Trophoblast cell (in vitro differentiated cells and primary cell): ENCODE data around the gene NDP. TPM values are rescaled to one million over a fixed set of nuclear protein-coding genes. Genes with fewer than 3 reads are reported as not detected.
A peak's percentile ranks its signal among the peaks of the same experiment; 100 is the strongest.

ENCODE experiments used
- DNase-seq, 2 donors: peaks; one replicate each; pipeline ENCODE4 v3.0.0-alpha.2; 2016
- H2AFZ ChIP-seq: 2 replicates; pipeline ENCODE4 v1.6.1; 2013; ENCODE audit warnings: low read length, moderate library complexity, mild to moderate bottlenecking; ENCODE audit not compliant: insufficient read depth, poor library complexity
- H2AK5ac ChIP-seq: 2 replicates; pipeline ENCODE4 v1.6.1; 2013; ENCODE audit warnings: mild to moderate bottlenecking, low read length
- H2BK120ac ChIP-seq: 2 replicates; pipeline ENCODE4 v1.6.1; 2013; ENCODE audit warnings: low read length, mild to moderate bottlenecking, moderate library complexity; ENCODE audit not compliant: insufficient read depth, poor library complexity
- H2BK12ac ChIP-seq: 2 replicates; pipeline ENCODE4 v1.6.1; 2013; ENCODE audit warnings: mild to moderate bottlenecking, low read length, moderate library complexity
- H2BK5ac ChIP-seq: 2 replicates; pipeline ENCODE4 v1.6.1; 2013; ENCODE audit warnings: low read length, low read depth, moderate library complexity, mild to moderate bottlenecking; ENCODE audit not compliant: poor library complexity
- H3K14ac ChIP-seq: 2 replicates; pipeline ENCODE4 v1.6.1; 2013; ENCODE audit warnings: mild to moderate bottlenecking, low read length
- H3K18ac ChIP-seq: 2 replicates; pipeline ENCODE4 v1.6.1; 2013; ENCODE audit warnings: mild to moderate bottlenecking, low read length
- H3K23ac ChIP-seq: 2 replicates; pipeline ENCODE4 v1.6.1; 2013; ENCODE audit warnings: low read length
- H3K27ac ChIP-seq: 2 replicates; pipeline ENCODE4 v1.5.1; 2013; ENCODE audit warnings: low read depth, mild to moderate bottlenecking, inconsistent platforms, low read length, moderate library complexity
- H3K27me3 ChIP-seq: 2 replicates; pipeline ENCODE4 v1.6.1; 2013; ENCODE audit warnings: inconsistent platforms, mild to moderate bottlenecking, low read length, moderate library complexity; ENCODE audit not compliant: insufficient read depth
- H3K36me3 ChIP-seq, 2 experiments: 1 replicate in 1 of 2; 2 replicates in 1 of 2; pipeline ENCODE4 v1.6.1; 2013; ENCODE audit warnings: low read length in 2 of 2, mild to moderate bottlenecking in 2 of 2, moderate library complexity in 1 of 2; ENCODE audit not compliant: insufficient read depth in 2 of 2, control insufficient read depth in 1 of 2
- H3K4ac ChIP-seq: 2 replicates; pipeline ENCODE4 v1.6.1; 2013; ENCODE audit warnings: low read depth, mild to moderate bottlenecking, low read length, moderate library complexity
- H3K4me1 ChIP-seq, 2 experiments: 1 replicate in 1 of 2; 2 replicates in 1 of 2; pipeline ENCODE4 v1.6.1; 2013; ENCODE audit warnings: low read length in 2 of 2, mild to moderate bottlenecking in 2 of 2, moderate library complexity in 1 of 2; ENCODE audit not compliant: insufficient read depth in 2 of 2, control insufficient read depth in 1 of 2
- H3K4me2 ChIP-seq: 2 replicates; pipeline ENCODE4 v1.6.1; 2013; ENCODE audit warnings: inconsistent platforms, mild to moderate bottlenecking, low read length, moderate library complexity
- H3K4me3 ChIP-seq: 2 replicates; pipeline ENCODE4 v1.5.1; 2013; ENCODE audit warnings: mild to moderate bottlenecking, low read depth, low read length, inconsistent platforms
- H3K79me1 ChIP-seq: one replicate; pipeline ENCODE4 v1.6.1; 2013; ENCODE audit warnings: low read length
- H3K79me2 ChIP-seq: 2 replicates; pipeline ENCODE4 v1.6.1; 2013; ENCODE audit warnings: low read length, mild to moderate bottlenecking; ENCODE audit not compliant: control insufficient read depth, insufficient read depth, poor library complexity
- H3K9ac ChIP-seq: 2 replicates; pipeline ENCODE4 v1.6.1; 2013; ENCODE audit warnings: mild to moderate bottlenecking, low read length
- H3K9me3 ChIP-seq: 2 replicates; pipeline ENCODE4 v1.6.1; 2013; ENCODE audit warnings: low read depth, mild to moderate bottlenecking, control low read depth, inconsistent platforms, low read length; ENCODE audit not compliant: insufficient read depth
- H4K12ac ChIP-seq: 2 replicates; pipeline ENCODE4 v1.6.1; 2013; ENCODE audit warnings: low read depth, mild to moderate bottlenecking, low read length, moderate library complexity
- H4K8ac ChIP-seq: 2 replicates; pipeline ENCODE4 v1.6.1; 2013; ENCODE audit warnings: low read depth, mild to moderate bottlenecking, low read length, moderate library complexity
- H4K91ac ChIP-seq: one replicate; pipeline ENCODE4 v1.6.1; 2013; ENCODE audit warnings: low read depth, mild to moderate bottlenecking, low read length, moderate library complexity
- WGBS: extraction: QIAGEN DNeasy Blood & Tissue Kit; methylation state at CpG from one replicate; pipeline ENCODE4 v1.1.7; 2013; ENCODE audit warnings: missing lambda C conversion rate; ENCODE audit not compliant: insufficient read length, insufficient coverage; ENCODE audit errors: extremely low coverage; 5-methylcytosine and 5-hydroxymethylcytosine counted together
- polyA plus RNA-seq: library from polyadenylated mRNA; stranded (reverse); fragments of 200-250 nt; gene quantifications from 2 replicates; pipeline ENCODE4 v1.2.3, GENCODE V29; 2013

NDP gene, protein sequence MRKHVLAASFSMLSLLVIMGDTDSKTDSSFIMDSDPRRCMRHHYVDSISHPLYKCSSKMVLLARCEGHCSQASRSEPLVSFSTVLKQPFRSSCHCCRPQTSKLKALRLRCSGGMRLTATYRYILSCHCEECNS
- 0.41 and 0.53 TPM in 2 replicates for polyA plus RNA-seq

DNA sequence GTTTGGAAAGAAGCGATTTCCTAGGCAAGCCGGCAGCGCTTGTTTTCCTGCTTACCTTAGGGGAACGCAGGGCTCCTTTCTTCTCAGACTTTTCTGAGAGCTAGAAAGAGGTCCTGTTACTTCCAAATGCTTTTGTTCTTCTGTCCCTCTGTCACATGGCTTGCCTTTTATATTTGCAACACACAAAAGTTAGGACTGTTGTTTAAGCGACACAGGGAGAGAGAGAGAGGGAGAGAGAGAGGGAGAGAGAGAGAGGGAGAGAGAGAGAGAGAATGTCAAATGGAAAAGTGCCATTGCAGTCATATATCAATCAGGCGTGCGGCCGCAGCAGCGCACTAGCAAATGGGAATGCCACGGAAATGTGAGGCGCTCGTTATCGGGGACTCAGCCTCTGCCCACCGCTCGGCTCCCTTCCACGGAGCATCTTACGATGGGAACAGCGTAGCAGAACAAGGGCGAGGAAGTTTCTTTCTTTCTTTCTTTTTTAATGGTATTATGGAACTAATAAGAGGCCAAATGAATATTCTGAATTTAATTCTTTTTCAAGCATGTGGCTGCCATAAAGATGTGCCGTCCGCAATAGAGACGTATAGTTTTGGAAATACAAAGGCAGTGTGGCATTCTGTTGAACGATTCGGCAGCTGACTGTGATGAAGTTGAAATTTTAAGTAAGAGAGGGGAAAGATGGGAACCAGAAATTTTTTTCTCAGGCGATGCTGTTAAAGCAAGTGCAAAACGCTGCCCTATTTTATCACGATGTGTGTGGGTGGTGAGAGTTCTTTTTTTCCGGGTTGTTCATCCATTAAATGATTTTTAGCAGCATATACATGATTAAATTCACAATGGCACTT is at the start of gene NDP:
NDP (minus strand) TSS at position 142 of the 851 bp plus-strand sequence. CDS start 14,745 bp downstream, outside the sequence.
- no peak within 1 kb of the TSS for H3K18ac ChIP-seq
- peak within 1 kb of the TSS; percentile 61 for H3K4me2 ChIP-seq
- WGBS, result no CpG with 5 or more reads among the region's 28 CpGs

DNA sequence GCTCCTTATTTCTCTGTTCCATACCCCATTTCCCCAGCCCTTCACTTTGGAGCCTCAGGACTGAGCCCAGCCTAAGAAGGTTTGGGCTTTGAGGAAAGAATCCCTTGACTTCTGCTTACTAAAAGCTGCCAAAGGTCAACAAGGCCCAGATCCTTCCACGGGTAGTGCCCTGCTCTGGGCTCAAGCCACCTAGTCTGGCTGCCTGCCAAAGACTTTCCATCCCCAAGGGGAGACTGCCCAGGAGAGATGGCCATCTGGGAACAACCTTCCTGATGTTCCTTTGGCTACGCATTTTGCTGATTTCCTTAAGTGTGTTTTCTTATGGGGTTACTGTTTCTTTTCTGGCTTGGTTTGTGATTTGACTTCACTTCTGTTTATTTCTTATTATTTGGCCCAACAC is 49.8 kb upstream of the NDP start:
- Histone ChIP-seq H3K27ac (no peak overlapping the region), H3K9ac (no peak overlapping the region), H2BK120ac (no peak overlapping the region), H3K18ac (no peak overlapping the region), H2BK5ac (no peak overlapping the region), H3K4me1 (no peaks in the 10 kb centered on the region), H4K91ac (no peak overlapping the region), H4K12ac (no peak overlapping the region), H2AFZ (no peak overlapping the region), H3K79me1 (no peaks in the 10 kb centered on the region), H4K8ac (no peak overlapping the region), H3K4me3 (no peak overlapping the region), H3K23ac (no peak overlapping the region), H3K27me3 (no peaks in the 10 kb centered on the region), H3K9me3 (no peaks in the 10 kb centered on the region), H2AK5ac (no peak overlapping the region), H2BK12ac (no peak overlapping the region), H3K79me2 (no peaks in the 10 kb centered on the region), H3K4ac (no peak overlapping the region), H3K4me2 (no peak overlapping the region), H3K14ac (no peak overlapping the region), H3K36me3 (no peaks in the 10 kb centered on the region)
- no peak for DNase-seq
- no CpG with 5 or more reads among the region's 2 CpGs for WGBS

More for the DNA sequence above, at the start of gene NDP:
- no peak within 1 kb of the TSS for H3K23ac ChIP-seq
- no peak within 1 kb of the TSS for H3K14ac ChIP-seq
- no peak for DNase-seq
- no peak within 1 kb of the TSS for H2BK12ac ChIP-seq
- H2BK5ac ChIP-seq, result no peak within 1 kb of the TSS
- H4K8ac ChIP-seq, result no peak within 1 kb of the TSS
- H3K79me2 ChIP-seq, result no peaks in the 10 kb centered on the region
- no peak within 1 kb of the TSS for H2AFZ ChIP-seq
- no peak within 1 kb of the TSS for H4K91ac ChIP-seq
- no peak within 1 kb of the TSS for H2AK5ac ChIP-seq
- H3K4ac ChIP-seq, result no peak within 1 kb of the TSS
- no peak within 1 kb of the TSS for H2BK120ac ChIP-seq
- H3K27ac ChIP-seq, result no peak within 1 kb of the TSS
- no peak within 1 kb of the TSS for H3K4me3 ChIP-seq
- no peak within 1 kb of the TSS for H4K12ac ChIP-seq
- H3K79me1 ChIP-seq, result peaks cover 2% of the 10 kb centered on the region
- H3K36me3 ChIP-seq, result no peaks in the 10 kb centered on the region
- H3K9me3 ChIP-seq, result no peaks in the 10 kb centered on the region
- H3K27me3 ChIP-seq, result no peaks in the 10 kb centered on the region
- no peak within 1 kb of the TSS for H3K9ac ChIP-seq
- peaks cover 0 to 2% of the 10 kb centered on the region in 2 experiments for H3K4me1 ChIP-seq

DNA sequence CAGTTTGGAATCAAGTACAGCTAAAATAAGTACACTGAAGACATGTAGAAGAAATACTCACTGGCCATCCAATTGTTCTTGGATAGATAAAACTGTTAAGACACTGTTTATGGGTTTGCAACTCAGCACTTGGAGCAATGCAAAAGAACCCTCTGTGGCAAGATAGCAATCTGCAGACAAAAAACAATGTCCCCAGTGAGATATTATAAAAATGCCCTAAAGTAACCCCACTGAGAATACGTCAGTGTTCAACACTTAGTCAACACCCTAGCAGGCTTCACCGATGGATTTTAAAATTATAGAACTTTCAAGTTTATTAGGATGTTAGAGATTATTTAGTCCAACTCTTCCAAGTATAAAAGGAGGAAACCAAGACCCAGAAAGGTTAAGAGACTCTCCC is 47.5 kb upstream of the NDP start:
- no peaks in the 10 kb centered on the region for H3K4me1 ChIP-seq
- WGBS, result no CpG with 5 or more reads among the region's 2 CpGs
- no peaks in the 10 kb centered on the region for H3K9me3 ChIP-seq
- no peak overlapping the region for H2AFZ ChIP-seq
- H3K14ac ChIP-seq, result no peak overlapping the region
- H2BK120ac ChIP-seq, result no peak overlapping the region
- no peak overlapping the region for H4K8ac ChIP-seq
- no peaks in the 10 kb centered on the region for H3K27me3 ChIP-seq
- no peak for DNase-seq
- H3K4me2 ChIP-seq, result no peak overlapping the region
- H3K27ac ChIP-seq, result no peak overlapping the region
- H2BK5ac ChIP-seq, result no peak overlapping the region
- no peak overlapping the region for H4K12ac ChIP-seq
- no peak overlapping the region for H4K91ac ChIP-seq
- no peak overlapping the region for H3K9ac ChIP-seq
- H3K18ac ChIP-seq, result no peak overlapping the region
- H2BK12ac ChIP-seq, result no peak overlapping the region
- no peaks in the 10 kb centered on the region for H3K79me1 ChIP-seq
- no peak overlapping the region for H2AK5ac ChIP-seq
- H3K23ac ChIP-seq, result no peak overlapping the region
- no peaks in the 10 kb centered on the region for H3K36me3 ChIP-seq
- H3K4ac ChIP-seq, result no peak overlapping the region
- H3K79me2 ChIP-seq, result no peaks in the 10 kb centered on the region
- no peak overlapping the region for H3K4me3 ChIP-seq

DNA sequence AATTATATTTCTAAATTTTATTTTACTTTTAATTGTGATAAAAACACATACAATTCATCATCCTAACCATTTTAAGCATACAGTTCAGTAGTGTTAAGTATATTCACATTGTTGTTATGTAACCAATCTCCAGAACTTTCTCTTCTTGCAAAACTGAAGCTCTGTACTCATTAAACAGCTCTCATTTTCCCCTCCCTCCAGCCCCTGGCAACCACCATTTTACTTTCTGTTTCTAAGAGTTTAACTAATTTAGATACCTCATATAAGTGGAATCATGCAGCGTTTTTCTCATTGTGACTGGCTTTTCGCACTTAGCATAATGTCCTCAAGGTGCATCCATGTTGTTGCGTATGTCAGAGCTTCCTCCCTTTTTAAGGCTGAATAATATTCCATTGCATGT is 46.7 kb upstream of the NDP start:
- Histone ChIP-seq H3K4me3 (no peak overlapping the region), H3K4me2 (no peak overlapping the region), H2BK5ac (no peak overlapping the region), H3K4me1 (no peaks in the 10 kb centered on the region), H3K79me1 (no peaks in the 10 kb centered on the region), H3K14ac (no peak overlapping the region), H2BK120ac (no peak overlapping the region), H3K18ac (no peak overlapping the region), H3K9me3 (no peaks in the 10 kb centered on the region), H4K12ac (no peak overlapping the region), H3K27ac (no peak overlapping the region), H3K23ac (no peak overlapping the region), H4K91ac (no peak overlapping the region), H3K9ac (no peak overlapping the region), H3K27me3 (no peaks in the 10 kb centered on the region), H2AFZ (no peak overlapping the region), H3K79me2 (no peaks in the 10 kb centered on the region), H3K36me3 (no peaks in the 10 kb centered on the region), H2BK12ac (no peak overlapping the region), H3K4ac (no peak overlapping the region), H2AK5ac (no peak overlapping the region), H4K8ac (no peak overlapping the region)
- DNase-seq, result no peak
- WGBS, result no CpG with 5 or more reads among the region's 3 CpGs
